H1 (cell line): ENCODE measurements around the gene UMAD1. TPM values are rescaled to one million over a fixed set of nuclear protein-coding genes. Genes with fewer than 3 reads are reported as not detected.

Source experiments
- CTCF ChIA-PET: fragments of 300-600 bp; sonication (Branson Sonifier 250); formaldehyde crosslinking; loops from one replicate; lab custom pipeline; 2021; ENCODE audit not compliant: partially characterized antibody; lab: Charles Lee
- POLR2A ChIA-PET: fragments of 300-600 bp; sonication (Branson Sonifier 250); formaldehyde crosslinking; loops from one replicate; lab custom pipeline; 2021; ENCODE audit warnings: inconsistent platforms; ENCODE audit not compliant: partially characterized antibody; lab: Charles Lee
- DNase-seq, 2 experiments: peaks; one replicate each; pipeline versions ENCODE4 v3.0.0 to v3.0.0-alpha.2; 2010 to 2022; ENCODE audit warnings: low spot score in 2 of 2, low read depth in 1 of 2, mixed read lengths in 1 of 2
- FAIRE-seq: peaks from 2 replicates; lab custom pipeline; 2011; peaks lifted over from hg19 to GRCh38; lab: Jason Lieb, UNC
- H2AFZ ChIP-seq: 2 replicates; pipeline ENCODE4 v1.8.1; 2012; ENCODE audit warnings: low read length, inconsistent platforms
- H2AK5ac ChIP-seq: 2 replicates; pipeline ENCODE4 v1.6.1; 2013; ENCODE audit warnings: low read depth, low read length
- H2BK120ac ChIP-seq: replicated peaks from 2 replicates; pipeline ENCODE3; 2013; ENCODE audit warnings: low read depth, low read length, inconsistent platforms
- H2BK12ac ChIP-seq: 2 replicates; pipeline ENCODE4 v1.6.1; 2013; ENCODE audit warnings: low read depth, low read length
- H2BK15ac ChIP-seq: 2 replicates; pipeline ENCODE4 v1.6.1; 2013; ENCODE audit warnings: low read length
- H2BK20ac ChIP-seq: 2 replicates; pipeline ENCODE4 v1.6.1; 2013; ENCODE audit warnings: low read length
- H2BK5ac ChIP-seq: 2 replicates; pipeline ENCODE4 v1.6.1; 2013; ENCODE audit warnings: low read depth, low read length
- H3K14ac ChIP-seq: 2 replicates; pipeline ENCODE4 v1.6.1; 2013; ENCODE audit warnings: inconsistent platforms; ENCODE audit not compliant: insufficient read length
- H3K18ac ChIP-seq: 2 replicates; pipeline ENCODE4 v1.6.1; 2013; ENCODE audit warnings: low read length; ENCODE audit errors: extremely low read depth
- H3K23ac ChIP-seq: 2 replicates; pipeline ENCODE4 v1.6.1; 2013; ENCODE audit warnings: inconsistent platforms; ENCODE audit not compliant: insufficient read length
- H3K23me2 ChIP-seq: 2 replicates; pipeline ENCODE4 v1.6.1; 2013; ENCODE audit warnings: low read depth, low read length
- H3K27ac ChIP-seq: 2 replicates; pipeline ENCODE4 v1.6.1; 2011; ENCODE audit warnings: low read depth, low read length, inconsistent platforms
- H3K27me3 ChIP-seq, 4 experiments: replicated peaks in 1 of 4; 1 replicate in 1 of 4; 2 replicates in 3 of 4; pipeline versions ENCODE4 v1.6.1 to v1.8.1; 2011 to 2013; ENCODE audit warnings: low read length in 3 of 4, mild to moderate bottlenecking in 3 of 4, inconsistent platforms in 2 of 4, mixed read lengths in 2 of 4, moderate library complexity in 1 of 4; ENCODE audit not compliant: control insufficient read depth in 3 of 4, insufficient read depth in 3 of 4; ENCODE audit errors: extremely low read depth in 1 of 4
- H3K36me3 ChIP-seq, 4 experiments: 2 replicates each; pipeline versions ENCODE4 v1.6.1 to v1.8.1; 2011 to 2013; ENCODE audit warnings: mild to moderate bottlenecking in 4 of 4, low read length in 3 of 4, moderate library complexity in 2 of 4, control low read depth in 1 of 4, inconsistent platforms in 1 of 4; ENCODE audit not compliant: insufficient read depth in 4 of 4, control insufficient read depth in 2 of 4
- H3K4ac ChIP-seq: replicated peaks from 2 replicates; pipeline ENCODE3; 2013; ENCODE audit warnings: low read length, low read depth, mixed read lengths, inconsistent platforms; ENCODE audit not compliant: insufficient read length
- H3K4me1 ChIP-seq, 4 experiments: replicated peaks in 1 of 4; 1 replicate in 1 of 4; 2 replicates in 3 of 4; pipeline versions ENCODE4 v1.6.1 to v1.8.1; 2011 to 2013; ENCODE audit warnings: low read length in 3 of 4, inconsistent platforms in 2 of 4, mixed read lengths in 1 of 4; ENCODE audit not compliant: insufficient read depth in 4 of 4, control insufficient read depth in 3 of 4
- H3K4me2 ChIP-seq, 2 experiments: 2 replicates each; pipeline versions ENCODE4 v1.6.1 to v1.8.1; 2011 to 2013; ENCODE audit warnings: low read depth in 2 of 2, low read length in 2 of 2, control low read depth in 1 of 2, inconsistent platforms in 1 of 2, mild to moderate bottlenecking in 1 of 2; ENCODE audit not compliant: insufficient read depth in 1 of 2
- H3K4me3 ChIP-seq, 4 experiments: fragments of 200-600, 300-600 bp in 1 of 4; sonication (generic), shearing (Covaris generic), sonication (Bioruptor Twin) in 1 of 4; 2 replicates each; pipeline versions ENCODE4 v1.5.1 to v1.8.1; 2011 to 2016; ENCODE audit warnings: low read length in 4 of 4, low read depth in 3 of 4, control low read depth in 2 of 4, inconsistent platforms in 2 of 4, mild to moderate bottlenecking in 2 of 4, mixed read lengths in 1 of 4, moderate library complexity in 1 of 4; ENCODE audit not compliant: insufficient read depth in 2 of 4; ENCODE audit errors: extremely low read depth in 1 of 4
- H3K56ac ChIP-seq: replicated peaks from 2 replicates; pipeline ENCODE3; 2013; ENCODE audit warnings: low read depth, mild to moderate bottlenecking, mixed read lengths, low read length, inconsistent platforms; ENCODE audit not compliant: insufficient read length
- H3K79me1 ChIP-seq: 2 replicates; pipeline ENCODE4 v1.6.1; 2013; ENCODE audit warnings: low read depth, low read length, control low read depth
- H3K79me2 ChIP-seq, 2 experiments: 2 replicates each; pipeline versions ENCODE4 v1.6.1 to v1.8.1; 2012 to 2013; ENCODE audit warnings: low read length in 2 of 2, mild to moderate bottlenecking in 2 of 2, inconsistent platforms in 1 of 2; ENCODE audit not compliant: insufficient read depth in 2 of 2, control insufficient read depth in 1 of 2
- H3K9ac ChIP-seq, 4 experiments: replicated peaks in 1 of 4; 1 replicate in 1 of 4; 2 replicates in 3 of 4; pipeline versions ENCODE4 v1.6.1 to v1.8.1; 2011 to 2013; ENCODE audit warnings: low read depth in 3 of 4, low read length in 3 of 4, control low read depth in 2 of 4, mild to moderate bottlenecking in 2 of 4, moderate library complexity in 2 of 4, inconsistent platforms in 1 of 4; ENCODE audit errors: extremely low read depth in 1 of 4
- H3K9me3 ChIP-seq, 2 experiments: 2 replicates each; pipeline versions ENCODE4 v1.6.1 to v1.8.1; 2012 to 2013; ENCODE audit warnings: mild to moderate bottlenecking in 2 of 2, moderate library complexity in 2 of 2, control low read depth in 1 of 2, inconsistent platforms in 1 of 2, low read depth in 1 of 2, low read length in 1 of 2, mixed read lengths in 1 of 2; ENCODE audit not compliant: insufficient read depth in 2 of 2
- H4K20me1 ChIP-seq, 2 experiments: replicated peaks in 1 of 2; 2 replicates each; pipeline versions ENCODE3 to v1.8.1; 2011 to 2013; ENCODE audit warnings: inconsistent platforms in 2 of 2, low read length in 2 of 2, mild to moderate bottlenecking in 1 of 2; ENCODE audit not compliant: insufficient read depth in 2 of 2, control insufficient read depth in 1 of 2
- H4K5ac ChIP-seq: 2 replicates; pipeline ENCODE4 v1.6.1; 2013; ENCODE audit warnings: low read length, low read depth, mixed read lengths, inconsistent platforms; ENCODE audit not compliant: insufficient read length
- H4K8ac ChIP-seq: 2 replicates; pipeline ENCODE4 v1.8.0; 2013; ENCODE audit warnings: mild to moderate bottlenecking, moderate library complexity, low read length, inconsistent platforms; ENCODE audit not compliant: insufficient read depth; ENCODE audit errors: extremely low read depth
- H4K91ac ChIP-seq: replicated peaks from 2 replicates; pipeline ENCODE3; 2013; ENCODE audit warnings: low read length, mixed read lengths, inconsistent platforms; ENCODE audit not compliant: insufficient read length
- BRCA1 ChIP-seq: IDR thresholded peaks from 2 replicates; pipeline ENCODE4 v1.6.1; 2012; ENCODE audit warnings: low read depth, low read length, improper control_type of control experiment
- CBX5 ChIP-seq: fragments of 300-800, 300-1000 bp; sonication (generic); IDR thresholded peaks from 2 replicates; pipeline ENCODE4 v1.7.1; 2016; ENCODE audit warnings: antibody characterized with exemption, low read length, low read depth
- CEBPB ChIP-seq: IDR thresholded peaks from 2 replicates; pipeline ENCODE4 v1.6.1; 2012; ENCODE audit warnings: low read depth, low read length
- JUN ChIP-seq: IDR thresholded peaks from 2 replicates; pipeline ENCODE4 v1.6.1; 2011; ENCODE audit warnings: low read depth, mild to moderate bottlenecking, improper control_type of control experiment, low read length
- POLR2A ChIP-seq, 2 experiments: IDR thresholded peaks; 1 replicate in 1 of 2; 2 replicates in 1 of 2; pipeline ENCODE4 v1.6.1; 2011; ENCODE audit warnings: low read depth in 2 of 2, low read length in 2 of 2, mild to moderate bottlenecking in 2 of 2; ENCODE audit errors: control extremely low read depth in 1 of 2
- POU5F1 ChIP-seq: IDR thresholded peaks from 2 replicates; pipeline ENCODE4 v1.6.1; 2011; ENCODE audit warnings: low read depth, mild to moderate bottlenecking, low read length, moderate library complexity
- RBBP5 ChIP-seq: IDR thresholded peaks from 2 replicates; pipeline ENCODE4 v1.7.1; 2012; ENCODE audit warnings: low read depth, mild to moderate bottlenecking, inconsistent platforms, low read length, moderate library complexity, borderline replicate concordance
- RFX5 ChIP-seq: IDR thresholded peaks from 2 replicates; pipeline ENCODE4 v1.6.1; 2011; ENCODE audit warnings: low read depth, low read length, improper control_type of control experiment, borderline replicate concordance
- SUZ12 ChIP-seq: fragments of 200-600 bp; sonication (generic); IDR thresholded peaks from 2 replicates; pipeline ENCODE4 v1.6.1; 2012; ENCODE audit warnings: mild to moderate bottlenecking, inconsistent platforms, low read length, moderate library complexity, mixed read lengths
- WGBS, 2 experiments: shearing (Covaris generic) in 1 of 2; methylation state at CpG; one replicate each; pipeline versions ENCODE4 v1.1.6 to v1.1.7; 2013 to 2015; ENCODE audit warnings: low lambda C conversion rate in 2 of 2, mixed read lengths in 2 of 2, inconsistent platforms in 1 of 2, low coverage in 1 of 2, missing lambda C conversion rate in 1 of 2; ENCODE audit not compliant: insufficient replicate concordance in 2 of 2, insufficient coverage in 1 of 2, insufficient read length in 1 of 2; ENCODE audit errors: extremely low coverage in 1 of 2, missing lambda C conversion rate in 1 of 2; 5-methylcytosine and 5-hydroxymethylcytosine counted together
- polyA plus RNA-seq, 7 experiments: library from polyadenylated mRNA; depleted of rRNA in 3 of 7; stranded (reverse) in 5 of 7; unstranded in 2 of 7; fragments of >200 nt in 5 of 7; fragments of 200-250 nt in 2 of 7; gene quantifications; 1 replicate in 5 of 7; 2 replicates in 1 of 7; 4 replicates in 1 of 7; pipeline versions ENCODE4 v1.2.1 to v1.2.3, GENCODE V29; 2011 to 2013; ENCODE audit warnings: missing spikeins in 2 of 7, mixed read lengths in 2 of 7
- total RNA-seq: library from RNA; stranded (reverse); fragmentation: NEBNext Ultra II Directional; extraction: Animal tissue kit (Norgen Biotek cat#: 25700); gene quantifications from 2 replicates; pipeline ENCODE4 v1.2.1, GENCODE V29; 2021

The UMAD1 gene
- total and polyA plus RNA-seq, 2 of the 8 experiments (the other 6 are each of a cell fraction or from before 2014, with no cell fraction given), result 10.4 to 12.3 TPM

DNA sequence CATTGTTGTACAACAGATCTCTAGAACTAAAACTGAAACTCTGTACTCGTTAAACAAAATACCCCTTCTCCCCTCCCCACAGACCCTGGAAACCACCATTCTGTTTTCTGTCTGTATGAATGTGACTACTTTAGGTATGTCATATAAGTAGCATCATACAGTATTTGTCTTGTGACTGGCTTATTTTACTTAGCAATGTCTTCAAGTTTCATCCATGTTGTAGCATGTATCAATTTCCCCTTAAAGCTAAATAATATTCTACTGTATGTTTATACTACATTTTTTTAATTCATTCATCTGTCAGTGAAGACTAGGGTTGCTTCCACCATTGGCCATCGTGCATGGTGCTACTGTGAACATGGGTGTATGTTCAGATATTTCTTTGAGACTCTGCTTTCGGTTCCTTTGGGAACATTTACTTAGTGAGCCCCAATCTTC lies 149.0 kb downstream of the UMAD1 start:
- no peak overlapping the region for H3K14ac ChIP-seq
- H3K27ac ChIP-seq, result no peak overlapping the region
- H3K9me3 ChIP-seq, result no peaks in the 10 kb centered on the region
- 85% methylated on average over 3 of the region's 3 CpGs; no CpG with 5 or more reads in 1 of the 2 experiments for WGBS, 2 experiments
- H3K4me2 ChIP-seq, result no peak overlapping the region
- no peaks in the 10 kb centered on the region for H3K23me2 ChIP-seq
- POLR2A ChIA-PET, result no interaction called here
- H3K4me1 ChIP-seq, result peaks cover 0 to 7% (median 4%) of the 10 kb centered on the region in 4 experiments; a peak in 3 of 7 replicates
- DNase-seq (no peak), FAIRE-seq (no peak)
- H2AK5ac ChIP-seq, result no peak overlapping the region
- H2BK12ac ChIP-seq, result no peak overlapping the region
- no peaks in the 10 kb centered on the region for H3K79me2 ChIP-seq
- H4K8ac ChIP-seq, result no peak overlapping the region
- H3K27me3 ChIP-seq, result no peaks in the 10 kb centered on the region; a peak in 1 of 7 replicates
- no peak overlapping the region for H2BK5ac ChIP-seq
- H3K56ac ChIP-seq, result no peak overlapping the region
- no peak overlapping the region for H3K9ac ChIP-seq
- H4K5ac ChIP-seq, result no peak overlapping the region
- no peak overlapping the region for H2AFZ ChIP-seq
- no peak overlapping the region for H3K18ac ChIP-seq
- no peak overlapping the region for H2BK120ac ChIP-seq
- CTCF ChIA-PET, result no interaction called here
- no peak overlapping the region for H2BK15ac ChIP-seq
- H3K23ac ChIP-seq, result no peak overlapping the region
- H3K4ac ChIP-seq, result no peak overlapping the region
- no peak overlapping the region for H3K4me3 ChIP-seq
- H2BK20ac ChIP-seq, result no peak overlapping the region
- no peaks in the 10 kb centered on the region for H3K36me3 ChIP-seq
- H4K20me1 ChIP-seq, result no peaks in the 10 kb centered on the region
- no peaks in the 10 kb centered on the region for H3K79me1 ChIP-seq
- no peak overlapping the region for H4K91ac ChIP-seq
- no peak for TF ChIP-seq RFX5
- no peak for TF ChIP-seq BRCA1
- no peak for TF ChIP-seq CBX5
- no peak for TF ChIP-seq JUN
- no peak for TF ChIP-seq POLR2A (IDR thresholded peaks at IDR 0.05; ENCODE audit: control extremely low read depth in 1 of 2, low read depth in 2 of 2, low read length in 2 of 2)
- no peak for TF ChIP-seq POU5F1
- TF ChIP-seq RBBP5, result no peak
- no peak for TF ChIP-seq CEBPB
- TF ChIP-seq SUZ12, result no peak
